ENCODE data around the gene MYCT1. TPM values are rescaled to one million over a fixed set of nuclear protein-coding genes. Genes with fewer than 3 reads are reported as not detected.
"Not testable (repeated sequence)": the region's sequence is repeated elsewhere in the genome, so short reads cannot be mapped to it uniquely, and the experiment has no call there.

MYCT1 gene
- total and polyA plus RNA-seq, 2 donors (not counting 1 experiment from before 2014, with no cell fraction given) = not detected

- no peaks in the 10 kb centered on the region for H4K20me1 ChIP-seq (ENCODE audit: control insufficient read depth, insufficient read depth, low read length, poor library complexity, severe bottlenecking)
- peaks cover 2% of the 10 kb centered on the region for H3K9me3 Mint-ChIP-seq (ENCODE audit: insufficient read depth)
- H3K79me2 ChIP-seq (ENCODE audit: control insufficient read depth, insufficient read depth, low read length) = no peaks in the 10 kb centered on the region
- H3K4me3 Mint-ChIP-seq = no peak overlapping the region
- H3K9me3 ChIP-seq (ENCODE audit: control extremely low read depth in 1 of 3, control insufficient read depth in 2 of 3, insufficient read depth in 1 of 3, low read length in 2 of 3) = no peaks in the 10 kb centered on the region
- H3K4me3 ChIP-seq (ENCODE audit: control extremely low read depth in 1 of 5, extremely low read depth in 1 of 5, insufficient read depth in 1 of 5, low read depth in 2 of 5, low read length in 4 of 5) = no peak overlapping the region
- TF ChIP-seq EZH2 (IDR thresholded peaks at IDR 0.05; ENCODE audit: borderline replicate concordance, insufficient read depth, low read depth, low read length, poor library complexity, severe bottlenecking) = no peak
- H3K9ac ChIP-seq (ENCODE audit: low read length) = no peak overlapping the region
- DNase-seq (no peak), ATAC-seq (ENCODE audit: low read depth) (no peak)
- H3K27me3 ChIP-seq (replicated peaks in 1 of 4; ENCODE audit: control extremely low read depth in 1 of 4, control insufficient read depth in 3 of 4, insufficient read depth in 4 of 4, low read length in 3 of 4) = no peaks in the 10 kb centered on the region
- 55% methylated on average over 2 of the region's 4 CpGs for WGBS (ENCODE audit: insufficient coverage)
- CTCF ChIA-PET = no interaction called here
- H3K27me3 Mint-ChIP-seq = peaks cover 17% of the 10 kb centered on the region
- H3K27ac ChIP-seq (ENCODE audit: low read length in 2 of 2) = no peak overlapping the region
- POLR2A ChIA-PET = no interaction called here
- H2AFZ ChIP-seq (ENCODE audit: insufficient read depth, low read depth, low read length, poor library complexity, severe bottlenecking) = no peak overlapping the region
- no peaks in the 10 kb centered on the region for H3K4me1 ChIP-seq (ENCODE audit: control insufficient read depth in 2 of 2, insufficient read depth in 2 of 2, low read length in 2 of 2)
- H3K27ac Mint-ChIP-seq = no peak overlapping the region
- no peak overlapping the region for H3K4me2 ChIP-seq (replicated peaks; ENCODE audit: low read depth, low read length, poor library complexity, severe bottlenecking)
- no peaks in the 10 kb centered on the region for H3K36me3 ChIP-seq (replicated peaks in 1 of 2; ENCODE audit: control extremely low read depth in 1 of 2, control insufficient read depth in 1 of 2, extremely low read depth in 1 of 2, insufficient read depth in 2 of 2, low read length in 1 of 2)
- intact Hi-C loops (cut with micrococcal nuclease) = no loop called here
- H3K4me1 Mint-ChIP-seq = no peaks in the 10 kb centered on the region
Measured at GRCh38 chr6:152701863-152702401, 4.2 kb downstream of the MYCT1 start.

GRCh38 chr6:152703750-152704149 is 6.1 kb downstream of the MYCT1 start:
- H3K4me2 ChIP-seq (replicated peaks; ENCODE audit: low read depth, low read length, poor library complexity, severe bottlenecking); H3K27ac Mint-ChIP-seq; H3K27me3 ChIP-seq (replicated peaks in 1 of 4; ENCODE audit: control extremely low read depth in 1 of 4, control insufficient read depth in 3 of 4, insufficient read depth in 4 of 4, low read length in 3 of 4); H3K4me1 Mint-ChIP-seq; H3K27ac ChIP-seq (ENCODE audit: low read length in 2 of 2); H3K36me3 ChIP-seq (replicated peaks in 1 of 2; ENCODE audit: control extremely low read depth in 1 of 2, control insufficient read depth in 1 of 2, extremely low read depth in 1 of 2, insufficient read depth in 2 of 2, low read length in 1 of 2); intact Hi-C loops (cut with micrococcal nuclease); H4K20me1 ChIP-seq (ENCODE audit: control insufficient read depth, insufficient read depth, low read length, poor library complexity, severe bottlenecking); H3K9ac ChIP-seq (ENCODE audit: low read length); H3K4me3 ChIP-seq (ENCODE audit: control extremely low read depth in 1 of 5, extremely low read depth in 1 of 5, insufficient read depth in 1 of 5, low read depth in 2 of 5, low read length in 4 of 5); POLR2A ChIA-PET; H3K9me3 Mint-ChIP-seq (ENCODE audit: insufficient read depth); H2AFZ ChIP-seq (ENCODE audit: insufficient read depth, low read depth, low read length, poor library complexity, severe bottlenecking); H3K4me3 Mint-ChIP-seq; H3K9me3 ChIP-seq (ENCODE audit: control extremely low read depth in 1 of 3, control insufficient read depth in 2 of 3, insufficient read depth in 1 of 3, low read length in 2 of 3); H3K4me1 ChIP-seq (ENCODE audit: control insufficient read depth in 2 of 2, insufficient read depth in 2 of 2, low read length in 2 of 2); DNase-seq; H3K79me2 ChIP-seq (ENCODE audit: control insufficient read depth, insufficient read depth, low read length); ATAC-seq (ENCODE audit: low read depth); CTCF ChIA-PET: not testable (repeated sequence)
- peaks cover 13% of the 10 kb centered on the region for H3K27me3 Mint-ChIP-seq
